Measurements from ENCODE around the gene OR6K3.

The OR6K3 gene

GRCh38 chr1:158685085-158685484, 35.4 kb downstream of the OR6K3 start:
- Histone ChIP-seq H2AFZ (no peak overlapping the region), H3K27ac (no peak overlapping the region), H3K27me3 (ENCODE audit: control insufficient read depth, insufficient read depth, low read length) (no peaks in the 10 kb centered on the region), H3K9me3 (ENCODE audit: control insufficient read depth, low read length) (no peaks in the 10 kb centered on the region), H3K9ac (no peak overlapping the region), H3K4me2 (ENCODE audit: low read length) (no peak overlapping the region), H3K4me1 (no peaks in the 10 kb centered on the region), H3K36me3 (ENCODE audit: control insufficient read depth, insufficient read depth, low read length) (no peaks in the 10 kb centered on the region), H3K4me3 (ENCODE audit: low read depth, low read length) (no peak overlapping the region), H3K79me2 (no peaks in the 10 kb centered on the region)
- TF ChIP-seq CTCF (IDR thresholded peaks at IDR 0.05): no peak

GRCh38 chr1:158681606-158682005, 38.9 kb downstream of the OR6K3 start:
- no peaks in the 10 kb centered on the region for H3K4me1 ChIP-seq
- H3K79me2 ChIP-seq: no peaks in the 10 kb centered on the region
- H3K9me3 ChIP-seq (ENCODE audit: control insufficient read depth, low read length): no peaks in the 10 kb centered on the region
- H3K27ac ChIP-seq: no peak overlapping the region
- no peak overlapping the region for H3K9ac ChIP-seq
- H3K36me3 ChIP-seq (ENCODE audit: control insufficient read depth, insufficient read depth, low read length): no peaks in the 10 kb centered on the region
- no peak overlapping the region for H3K4me3 ChIP-seq (ENCODE audit: low read depth, low read length)
- no peaks in the 10 kb centered on the region for H3K27me3 ChIP-seq (ENCODE audit: control insufficient read depth, insufficient read depth, low read length)
- no peak overlapping the region for H2AFZ ChIP-seq
- H3K4me2 ChIP-seq (ENCODE audit: low read length): no peak overlapping the region
- no peak for TF ChIP-seq CTCF (IDR thresholded peaks at IDR 0.05)

GRCh38 chr1:158679289-158679688, 41.2 kb downstream of the OR6K3 start:
- Histone ChIP-seq H3K9me3 (ENCODE audit: control insufficient read depth, low read length) (no peaks in the 10 kb centered on the region), H2AFZ (no peak overlapping the region), H3K27me3 (ENCODE audit: control insufficient read depth, insufficient read depth, low read length) (no peaks in the 10 kb centered on the region), H3K36me3 (ENCODE audit: control insufficient read depth, insufficient read depth, low read length) (no peaks in the 10 kb centered on the region), H3K9ac (no peak overlapping the region), H3K27ac (no peak overlapping the region), H3K4me1 (no peaks in the 10 kb centered on the region), H3K4me3 (ENCODE audit: low read depth, low read length) (no peak overlapping the region), H3K4me2 (ENCODE audit: low read length) (no peak overlapping the region), H3K79me2 (no peaks in the 10 kb centered on the region)
- TF ChIP-seq CTCF (IDR thresholded peaks at IDR 0.05): no peak

- Histone ChIP-seq H3K4me2 (ENCODE audit: low read length) (no peak overlapping the region), H3K9ac (no peak overlapping the region), H3K9me3 (ENCODE audit: control insufficient read depth, low read length) (no peaks in the 10 kb centered on the region), H3K27me3 (ENCODE audit: control insufficient read depth, insufficient read depth, low read length) (no peaks in the 10 kb centered on the region), H2AFZ (no peak overlapping the region), H3K36me3 (ENCODE audit: control insufficient read depth, insufficient read depth, low read length) (no peaks in the 10 kb centered on the region), H3K4me1 (no peaks in the 10 kb centered on the region), H3K79me2 (no peaks in the 10 kb centered on the region), H3K4me3 (ENCODE audit: low read depth, low read length) (no peak overlapping the region), H3K27ac (no peak overlapping the region)
- no peak for TF ChIP-seq CTCF (IDR thresholded peaks at IDR 0.05)
These were observed 44.8 kb downstream of the OR6K3 start for GRCh38 chr1:158675563-158676323.

- Histone ChIP-seq H3K79me2 (no peaks in the 10 kb centered on the region), H3K4me2 (ENCODE audit: low read length) (no peak overlapping the region), H3K27me3 (ENCODE audit: control insufficient read depth, insufficient read depth, low read length) (no peaks in the 10 kb centered on the region), H3K27ac (no peak overlapping the region), H3K36me3 (ENCODE audit: control insufficient read depth, insufficient read depth, low read length) (no peaks in the 10 kb centered on the region), H2AFZ (no peak overlapping the region), H3K9me3 (ENCODE audit: control insufficient read depth, low read length) (no peaks in the 10 kb centered on the region), H3K4me3 (ENCODE audit: low read depth, low read length) (no peak overlapping the region), H3K9ac (no peak overlapping the region), H3K4me1 (no peaks in the 10 kb centered on the region)
- no peak for TF ChIP-seq CTCF (IDR thresholded peaks at IDR 0.05)
These were observed 46.2 kb downstream of the OR6K3 start for GRCh38 chr1:158674302-158674701.

Measured in parathyroid adenoma (tissue), 2 donors.